Kidney epithelial cell (primary cell): ENCODE results near the gene SYVN1. TPM values are rescaled to one million over a fixed set of nuclear protein-coding genes. Genes with fewer than 3 reads are reported as not detected.

Source experiments
- DNase-seq: peaks from one replicate; pipeline ENCODE4 v3.0.0-alpha.2; 2010; ENCODE audit warnings: low read depth
- H3K27me3 ChIP-seq: 2 replicates; pipeline ENCODE4 v1.6.0; 2011; ENCODE audit warnings: low read length; ENCODE audit not compliant: control insufficient read depth, insufficient read depth
- H3K36me3 ChIP-seq: 2 replicates; pipeline ENCODE4 v1.5.1; 2011; ENCODE audit warnings: low read length; ENCODE audit not compliant: control insufficient read depth, insufficient read depth
- H3K4me3 ChIP-seq: 2 replicates; pipeline ENCODE4 v1.5.1; 2011; ENCODE audit warnings: low read depth, mild to moderate bottlenecking, control low read depth, low read length
- total RNA-seq: library from RNA; depleted of rRNA; stranded (reverse); fragments of >200 nt; gene quantifications from 2 replicates; pipeline ENCODE4 v1.2.3, GENCODE V29; 2015
- TF ChIP-seq, protein P1 (sequence below): IDR thresholded peaks from 2 replicates; pipeline ENCODE4 v1.5.1; 2011; ENCODE audit warnings: mild to moderate bottlenecking, moderate library complexity, low read length, control low read depth, inconsistent platforms; ENCODE audit not compliant: insufficient read depth, poor library complexity, severe bottlenecking

The SYVN1 gene
- total RNA-seq, 1 donor from 2014 or later: 31.0 TPM

DNA sequence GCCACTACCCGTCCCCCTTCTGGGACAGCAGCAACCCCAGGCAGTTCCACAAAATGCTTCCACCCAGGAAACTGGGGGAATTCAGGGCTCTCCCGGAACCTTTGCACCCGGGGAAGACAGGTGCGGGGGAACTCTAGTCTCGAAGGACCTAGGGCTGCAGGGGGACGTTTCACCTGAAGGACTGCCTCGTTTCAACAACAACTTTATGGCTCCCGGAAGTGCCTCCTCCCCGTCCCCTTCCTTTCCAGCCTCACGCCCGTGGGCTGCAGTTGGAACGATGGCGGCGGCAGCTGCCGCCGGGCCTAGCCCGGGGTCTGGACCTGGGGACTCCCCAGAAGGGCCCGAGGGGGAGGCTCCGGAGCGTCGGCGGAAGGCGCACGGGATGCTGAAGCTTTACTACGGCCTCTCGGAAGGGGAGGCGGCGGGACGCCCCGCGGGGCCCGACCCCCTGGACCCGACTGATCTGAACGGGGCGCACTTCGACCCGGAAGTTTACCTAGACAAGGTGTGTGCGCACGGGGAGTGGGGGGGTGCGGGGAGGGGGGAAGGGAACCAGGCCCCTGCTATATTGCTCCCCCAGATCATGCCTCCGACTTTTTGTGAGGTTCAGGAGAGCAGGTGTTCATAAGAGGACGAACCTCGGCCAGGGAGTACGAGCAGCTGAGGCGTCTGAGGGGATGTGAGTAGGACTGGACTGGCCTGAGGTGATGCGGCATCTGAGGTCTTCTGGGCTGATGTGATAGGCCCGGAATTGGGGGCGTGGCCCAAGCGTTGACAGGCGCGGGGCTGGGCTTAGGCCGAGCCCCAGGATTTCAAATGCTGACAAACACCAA, 38.1 kb downstream of the SYVN1 start, which contains the start of gene VPS51:
VPS51 (plus strand) TSS at position 241 of the 833 bp plus-strand sequence; CDS start at position 278, 37 bp downstream.
- TF ChIP-seq, protein P1, sequence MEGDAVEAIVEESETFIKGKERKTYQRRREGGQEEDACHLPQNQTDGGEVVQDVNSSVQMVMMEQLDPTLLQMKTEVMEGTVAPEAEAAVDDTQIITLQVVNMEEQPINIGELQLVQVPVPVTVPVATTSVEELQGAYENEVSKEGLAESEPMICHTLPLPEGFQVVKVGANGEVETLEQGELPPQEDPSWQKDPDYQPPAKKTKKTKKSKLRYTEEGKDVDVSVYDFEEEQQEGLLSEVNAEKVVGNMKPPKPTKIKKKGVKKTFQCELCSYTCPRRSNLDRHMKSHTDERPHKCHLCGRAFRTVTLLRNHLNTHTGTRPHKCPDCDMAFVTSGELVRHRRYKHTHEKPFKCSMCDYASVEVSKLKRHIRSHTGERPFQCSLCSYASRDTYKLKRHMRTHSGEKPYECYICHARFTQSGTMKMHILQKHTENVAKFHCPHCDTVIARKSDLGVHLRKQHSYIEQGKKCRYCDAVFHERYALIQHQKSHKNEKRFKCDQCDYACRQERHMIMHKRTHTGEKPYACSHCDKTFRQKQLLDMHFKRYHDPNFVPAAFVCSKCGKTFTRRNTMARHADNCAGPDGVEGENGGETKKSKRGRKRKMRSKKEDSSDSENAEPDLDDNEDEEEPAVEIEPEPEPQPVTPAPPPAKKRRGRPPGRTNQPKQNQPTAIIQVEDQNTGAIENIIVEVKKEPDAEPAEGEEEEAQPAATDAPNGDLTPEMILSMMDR: no peak
- Histone ChIP-seq H3K4me3 (peak within 1 kb of the TSS; percentile 67), H3K27me3 (no peaks in the 10 kb centered on the region), H3K36me3 (no peaks in the 10 kb centered on the region)
- DNase-seq: no peak

DNA sequence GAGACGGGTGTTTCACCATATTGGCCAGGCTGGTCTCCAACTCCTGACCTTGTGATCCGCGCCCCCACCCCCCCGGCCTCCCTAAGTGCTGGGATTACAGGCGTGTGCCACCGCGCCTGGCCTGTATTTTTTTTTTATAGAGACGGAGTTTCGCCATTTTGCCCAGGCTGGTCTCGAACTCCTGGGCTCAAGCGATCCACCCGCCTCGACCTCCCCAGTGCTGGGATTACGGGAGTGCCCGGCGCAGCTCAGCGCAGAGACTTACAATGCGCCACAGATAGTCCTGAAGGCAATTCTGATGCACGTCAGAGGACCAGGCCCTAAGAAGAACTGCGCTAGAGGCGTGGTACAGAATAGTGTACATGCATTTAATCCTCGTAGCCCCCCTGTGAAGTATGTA, 38.9 kb downstream of the SYVN1 start:
- TF ChIP-seq, protein P1: no peak
- no peaks in the 10 kb centered on the region for H3K27me3 ChIP-seq

DNA sequence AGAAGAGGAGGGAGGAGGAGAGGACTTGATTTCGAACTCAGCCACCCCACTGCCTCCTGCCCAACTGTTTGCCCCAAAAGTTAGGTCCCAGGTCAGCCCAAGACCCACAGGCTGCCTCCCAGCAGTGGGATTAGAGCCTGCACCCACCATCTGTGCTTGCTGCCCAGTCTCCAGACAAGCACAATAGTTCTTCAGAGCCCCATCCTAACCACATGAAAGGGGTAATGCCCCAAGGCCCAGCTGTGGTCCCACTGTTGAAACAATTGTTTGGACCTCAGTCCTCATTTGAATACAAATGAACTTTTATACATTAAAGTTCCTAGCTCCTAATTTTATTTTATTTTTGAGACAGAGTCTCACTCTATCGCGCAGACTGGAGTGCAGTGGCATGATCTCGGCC, 43.7 kb downstream of the SYVN1 start:
- Histone ChIP-seq H3K27me3 (no peaks in the 10 kb centered on the region), H3K36me3 (no peaks in the 10 kb centered on the region), H3K4me3 (no peak overlapping the region)
- no peak for DNase-seq
- TF ChIP-seq, protein P1: no peak

More for the DNA sequence above, 38.9 kb downstream of the SYVN1 start:
- no peaks in the 10 kb centered on the region for H3K36me3 ChIP-seq
- peak overlapping the region; percentile 67 for H3K4me3 ChIP-seq
- no peak for DNase-seq

DNA sequence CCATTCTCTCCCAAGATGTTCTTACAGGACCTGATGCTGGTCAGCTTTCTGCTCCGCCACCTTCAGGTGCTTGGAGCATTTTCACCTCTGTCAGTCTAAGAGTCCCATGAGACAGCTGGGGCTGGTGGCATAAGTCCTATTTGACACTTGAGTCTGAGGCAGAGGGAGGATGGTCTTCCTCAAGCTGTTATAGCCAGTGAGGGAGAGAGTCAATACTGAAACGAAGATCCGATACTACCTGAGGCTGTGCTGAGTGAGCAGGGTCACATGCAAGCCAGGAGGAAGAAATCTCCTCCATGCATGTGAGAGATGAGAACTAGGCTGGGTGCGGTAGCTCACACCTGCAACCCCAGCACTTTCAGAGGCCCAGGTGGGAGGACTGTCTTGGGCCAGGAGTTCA, 44.7 kb downstream of the SYVN1 start:
- H3K36me3 ChIP-seq: no peaks in the 10 kb centered on the region
- H3K4me3 ChIP-seq: no peak overlapping the region
- H3K27me3 ChIP-seq: no peaks in the 10 kb centered on the region
- no peak for DNase-seq
- TF ChIP-seq, protein P1: no peak

DNA sequence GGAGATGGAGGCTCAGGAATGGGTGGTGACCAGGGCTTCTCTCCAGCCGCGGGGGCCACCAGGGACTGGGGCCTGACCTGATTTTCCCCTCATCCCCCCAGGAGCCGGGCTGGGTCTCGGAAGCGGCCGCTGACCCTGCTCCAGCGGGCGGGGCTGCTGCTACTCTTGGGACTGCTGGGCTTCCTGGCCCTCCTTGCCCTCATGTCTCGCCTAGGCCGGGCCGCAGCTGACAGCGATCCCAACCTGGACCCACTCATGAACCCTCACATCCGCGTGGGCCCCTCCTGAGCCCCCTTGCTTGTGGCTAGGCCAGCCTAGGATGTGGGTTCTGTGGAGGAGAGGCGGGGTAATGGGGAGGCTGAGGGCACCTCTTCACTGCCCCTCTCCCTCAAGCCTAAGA, 46.5 kb downstream of the SYVN1 start:
- TF ChIP-seq, protein P1: no peak
- Histone ChIP-seq H3K4me3 (no peak overlapping the region), H3K36me3 (no peaks in the 10 kb centered on the region), H3K27me3 (no peaks in the 10 kb centered on the region)
- DNase-seq: no peak
